Neutrophil (primary cell): ENCODE data around the gene AQP1.

ENCODE experiments used
- H3K27ac ChIP-seq: fragments of 200-600 bp; sonication (generic); 2 replicates; pipeline ENCODE4 v1.5.1; 2016; ENCODE audit warnings: mild to moderate bottlenecking, moderate library complexity
- H3K27me3 ChIP-seq: fragments of 200-600 bp; sonication (generic); 2 replicates; pipeline ENCODE4 v1.6.0; 2016; ENCODE audit warnings: mild to moderate bottlenecking
- H3K36me3 ChIP-seq: fragments of 200-600 bp; sonication (generic); 2 replicates; pipeline ENCODE4 v1.5.1; 2017
- H3K4me1 ChIP-seq, 2 experiments: fragments of 200-600 bp in 1 of 2; sonication (generic) in 1 of 2; 1 replicate in 1 of 2; 2 replicates in 1 of 2; pipeline versions ENCODE4 v1.5.1 to v1.6.1; 2013 to 2016; ENCODE audit warnings: low read depth in 1 of 2, low read length in 1 of 2, mild to moderate bottlenecking in 1 of 2, moderate library complexity in 1 of 2; ENCODE audit not compliant: control insufficient read depth in 1 of 2, insufficient read depth in 1 of 2
- H3K4me3 ChIP-seq, 2 experiments: fragments of 200-600 bp in 1 of 2; sonication (generic) in 1 of 2; 1 replicate in 1 of 2; 2 replicates in 1 of 2; pipeline ENCODE4 v1.5.1; 2013 to 2016; ENCODE audit warnings: low read depth in 1 of 2, low read length in 1 of 2, mild to moderate bottlenecking in 1 of 2, moderate library complexity in 1 of 2
- H3K9me3 ChIP-seq: fragments of 200-600 bp; sonication (generic); 2 replicates; pipeline ENCODE4 v1.5.1; 2016
- TF ChIP-seq, protein P1 (sequence below): fragments of 200-600 bp; sonication (generic); IDR thresholded peaks from 2 replicates; pipeline ENCODE4 v1.5.1; 2016; ENCODE audit warnings: antibody characterized with exemption

AQP1 gene

DNA sequence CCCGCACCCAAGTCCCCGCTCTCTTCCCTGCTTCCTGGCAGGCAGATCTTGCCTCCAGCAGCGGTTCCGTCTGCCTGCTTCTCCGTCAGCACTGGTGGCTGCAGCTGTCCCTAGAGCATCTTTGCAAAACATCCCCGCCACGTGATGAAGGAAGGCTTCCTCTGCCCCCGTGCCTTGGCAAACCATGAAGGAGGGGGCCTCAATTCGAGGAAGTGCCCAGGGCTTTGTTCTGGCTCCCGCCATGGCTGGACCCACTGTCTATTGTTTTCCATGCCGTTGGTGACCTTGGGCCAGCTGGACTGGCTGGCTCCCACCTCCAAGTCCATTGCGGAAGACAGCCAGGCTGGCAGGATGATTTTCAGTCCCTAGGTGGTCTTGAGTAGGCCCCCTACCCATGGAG is 13.2 kb upstream of the AQP1 start:
- H3K4me1 ChIP-seq, result no peaks in the 10 kb centered on the region
- TF ChIP-seq, protein P1, sequence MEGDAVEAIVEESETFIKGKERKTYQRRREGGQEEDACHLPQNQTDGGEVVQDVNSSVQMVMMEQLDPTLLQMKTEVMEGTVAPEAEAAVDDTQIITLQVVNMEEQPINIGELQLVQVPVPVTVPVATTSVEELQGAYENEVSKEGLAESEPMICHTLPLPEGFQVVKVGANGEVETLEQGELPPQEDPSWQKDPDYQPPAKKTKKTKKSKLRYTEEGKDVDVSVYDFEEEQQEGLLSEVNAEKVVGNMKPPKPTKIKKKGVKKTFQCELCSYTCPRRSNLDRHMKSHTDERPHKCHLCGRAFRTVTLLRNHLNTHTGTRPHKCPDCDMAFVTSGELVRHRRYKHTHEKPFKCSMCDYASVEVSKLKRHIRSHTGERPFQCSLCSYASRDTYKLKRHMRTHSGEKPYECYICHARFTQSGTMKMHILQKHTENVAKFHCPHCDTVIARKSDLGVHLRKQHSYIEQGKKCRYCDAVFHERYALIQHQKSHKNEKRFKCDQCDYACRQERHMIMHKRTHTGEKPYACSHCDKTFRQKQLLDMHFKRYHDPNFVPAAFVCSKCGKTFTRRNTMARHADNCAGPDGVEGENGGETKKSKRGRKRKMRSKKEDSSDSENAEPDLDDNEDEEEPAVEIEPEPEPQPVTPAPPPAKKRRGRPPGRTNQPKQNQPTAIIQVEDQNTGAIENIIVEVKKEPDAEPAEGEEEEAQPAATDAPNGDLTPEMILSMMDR, result no peak
- H3K9me3 ChIP-seq, result no peaks in the 10 kb centered on the region
- H3K36me3 ChIP-seq, result no peaks in the 10 kb centered on the region
- no peak overlapping the region for H3K4me3 ChIP-seq
- H3K27me3 ChIP-seq, result no peaks in the 10 kb centered on the region
- no peak overlapping the region for H3K27ac ChIP-seq

DNA sequence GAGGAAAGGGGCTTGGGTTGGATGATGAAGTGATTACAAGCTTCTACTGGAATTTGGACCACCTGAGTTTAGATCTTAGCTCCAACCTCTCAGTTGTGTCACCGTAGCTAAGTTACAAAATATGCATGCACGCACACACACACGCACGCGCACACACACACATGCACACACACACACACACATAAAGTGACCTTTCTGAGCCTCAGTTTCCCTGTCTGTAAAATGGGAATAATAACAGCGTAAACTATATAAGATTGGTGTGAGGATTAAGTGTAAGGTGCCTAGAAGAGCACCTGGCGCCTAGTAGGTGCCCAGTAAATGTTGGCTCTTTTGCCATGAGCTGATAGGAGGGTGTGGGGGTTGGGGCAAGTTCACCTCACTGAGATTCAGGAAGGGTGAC is 12.6 kb upstream of the AQP1 start:
- TF ChIP-seq, protein P1, result no peak
- Histone ChIP-seq H3K9me3 (no peaks in the 10 kb centered on the region), H3K27ac (no peak overlapping the region), H3K27me3 (no peaks in the 10 kb centered on the region), H3K4me1 (no peaks in the 10 kb centered on the region), H3K4me3 (no peak overlapping the region), H3K36me3 (no peaks in the 10 kb centered on the region)

DNA sequence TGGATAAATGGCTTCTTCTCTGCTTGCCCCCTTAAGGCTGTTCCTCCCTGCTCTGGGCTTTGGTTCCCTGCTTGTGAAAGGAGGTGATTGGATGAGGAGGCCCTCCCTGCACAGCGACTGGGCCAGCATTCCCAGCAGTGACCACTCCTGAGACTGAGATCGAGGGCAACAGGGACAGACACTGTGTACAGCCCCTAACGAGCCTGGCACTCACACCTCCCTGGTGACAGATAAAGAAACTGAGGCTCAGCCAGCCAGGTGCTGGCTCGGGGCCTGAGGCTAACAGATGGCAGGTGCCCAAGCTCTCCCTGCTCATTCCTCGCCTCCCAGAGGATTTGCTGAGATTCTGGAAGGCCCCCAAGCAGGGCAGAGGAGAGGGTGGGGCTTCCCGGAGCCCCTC is 12.0 kb upstream of the AQP1 start:
- no peaks in the 10 kb centered on the region for H3K36me3 ChIP-seq
- TF ChIP-seq, protein P1, result no peak
- H3K4me3 ChIP-seq, result no peak overlapping the region
- H3K27ac ChIP-seq, result no peak overlapping the region
- no peaks in the 10 kb centered on the region for H3K27me3 ChIP-seq
- H3K9me3 ChIP-seq, result no peaks in the 10 kb centered on the region
- no peaks in the 10 kb centered on the region for H3K4me1 ChIP-seq

DNA sequence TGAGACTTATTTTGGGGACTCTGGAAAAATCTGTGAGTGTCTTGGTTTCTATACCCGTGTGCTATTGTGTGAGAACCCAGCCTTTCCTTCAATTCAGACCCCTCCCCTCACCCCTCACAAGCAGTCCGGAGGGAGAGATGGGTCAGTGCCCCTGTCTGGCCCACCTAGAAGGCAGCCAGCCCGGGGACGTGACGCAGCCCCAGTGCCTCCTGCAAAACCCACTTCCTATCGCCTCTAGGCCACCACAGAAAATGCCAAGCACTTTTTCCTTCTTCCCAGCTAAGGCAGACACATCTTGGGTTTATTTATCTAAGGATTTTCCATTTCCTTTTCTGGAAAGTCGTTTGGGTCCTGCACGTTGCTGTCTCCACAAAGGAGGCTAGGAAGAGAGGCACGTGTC is 11.6 kb upstream of the AQP1 start:
- Histone ChIP-seq H3K27me3 (no peaks in the 10 kb centered on the region), H3K27ac (no peak overlapping the region), H3K36me3 (no peaks in the 10 kb centered on the region), H3K4me3 (no peak overlapping the region), H3K4me1 (no peaks in the 10 kb centered on the region), H3K9me3 (no peaks in the 10 kb centered on the region)
- TF ChIP-seq, protein P1, result no peak

DNA sequence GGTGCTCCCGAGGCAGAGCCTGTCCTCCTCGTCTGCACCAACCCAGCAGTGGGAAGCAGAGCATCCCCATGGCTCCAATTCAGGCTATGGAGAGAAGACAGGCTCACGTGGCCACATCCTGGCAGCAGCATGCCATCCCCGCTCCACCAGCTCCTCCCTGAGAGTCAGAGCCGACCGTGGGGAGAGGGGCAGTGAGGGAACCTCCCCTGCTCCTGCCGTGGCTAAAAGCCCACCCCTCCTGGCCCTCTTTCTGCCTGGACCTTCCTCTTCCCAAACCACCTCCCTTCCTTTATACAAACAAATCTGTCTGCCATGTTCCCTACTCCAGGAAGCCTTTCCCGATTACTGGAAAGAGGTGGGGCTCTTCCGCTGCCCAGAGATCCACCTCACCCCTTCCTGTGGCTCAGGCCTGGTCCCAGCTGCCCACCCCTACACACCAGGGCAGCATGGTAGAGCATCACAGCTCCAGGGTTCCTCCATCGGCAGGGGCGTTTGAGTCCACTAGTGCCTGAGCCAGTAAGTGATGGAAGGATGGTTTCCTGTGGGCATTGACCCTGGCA is 10.8 kb upstream of the AQP1 start:
- H3K4me1 ChIP-seq, result no peaks in the 10 kb centered on the region
- H3K27me3 ChIP-seq, result no peaks in the 10 kb centered on the region
- no peaks in the 10 kb centered on the region for H3K36me3 ChIP-seq
- H3K9me3 ChIP-seq, result no peaks in the 10 kb centered on the region
- no peak overlapping the region for H3K27ac ChIP-seq
- no peak overlapping the region for H3K4me3 ChIP-seq
- TF ChIP-seq, protein P1, result no peak

DNA sequence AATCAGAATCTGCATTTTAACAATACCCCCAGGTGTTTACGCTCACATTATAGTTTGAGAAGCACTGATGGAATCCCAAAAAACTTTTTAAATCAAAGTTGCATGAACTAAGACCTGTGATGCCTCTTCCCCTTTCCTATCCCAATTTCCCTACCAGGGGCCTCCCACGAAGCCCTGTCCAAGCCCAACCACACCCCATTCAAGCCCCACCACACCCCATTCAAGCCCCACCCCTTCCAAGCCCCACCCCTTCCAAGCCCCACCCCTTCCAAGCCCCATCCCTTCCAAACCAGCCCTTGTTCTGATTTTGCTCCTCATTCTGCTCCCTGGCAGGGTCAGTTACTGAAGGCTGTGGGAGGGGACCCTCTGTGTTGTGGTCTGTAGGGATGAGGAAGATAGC is 9.8 kb upstream of the AQP1 start:
- Histone ChIP-seq H3K27me3 (no peaks in the 10 kb centered on the region), H3K9me3 (no peaks in the 10 kb centered on the region), H3K27ac (no peak overlapping the region), H3K4me3 (no peak overlapping the region), H3K4me1 (no peaks in the 10 kb centered on the region), H3K36me3 (no peaks in the 10 kb centered on the region)
- TF ChIP-seq, protein P1, result no peak
